CD4-positive, alpha-beta T cell (primary cell): ENCODE measurements around the gene INSL3. TPM values are rescaled to one million over a fixed set of nuclear protein-coding genes. Genes with fewer than 3 reads are reported as not detected.

Source experiments
- ATAC-seq: fragments of 200-7000 bp; cut with Tn5 transposase; one replicate; pipeline ENCODE4 v1.10.0; 2022; ENCODE audit warnings: mild to moderate bottlenecking; ENCODE audit not compliant: poor library complexity
- CTCF ChIA-PET: fragments of 350-600 bp; sonication (Branson Sonifier 250); formaldehyde crosslinking; loops from one replicate; lab custom pipeline; 2021; ENCODE audit warnings: antibody characterized with exemption, inconsistent platforms; lab: Charles Lee
- POLR2A ChIA-PET: fragments of 350-600 bp; sonication (Branson Sonifier 250); formaldehyde crosslinking; loops from one replicate; lab custom pipeline; 2021; ENCODE audit warnings: antibody characterized with exemption, inconsistent platforms; lab: Charles Lee
- DNase-seq, 14 experiments: peaks; one replicate each; pipeline ENCODE4 v3.0.0-alpha.2; 2013 to 2020; ENCODE audit warnings: mixed read lengths in 2 of 14
- H3K27ac ChIP-seq, 2 donors: one replicate each; pipeline versions ENCODE4 v1.5.1 to v1.7.0; 2013; ENCODE audit warnings: low read length in 2 of 2, low read depth in 1 of 2, mild to moderate bottlenecking in 1 of 2
- H3K27me3 ChIP-seq, 2 experiments: 1 replicate in 1 of 2; 2 replicates in 1 of 2; pipeline versions ENCODE4 v1.6.1 to v1.7.0; 2013; ENCODE audit warnings: low read length in 2 of 2, control low read depth in 1 of 2, mild to moderate bottlenecking in 1 of 2, moderate library complexity in 1 of 2; ENCODE audit not compliant: insufficient read depth in 2 of 2, control insufficient read depth in 1 of 2
- H3K36me3 ChIP-seq: one replicate; pipeline ENCODE4 v1.6.1; 2013; ENCODE audit warnings: low read length, control low read depth; ENCODE audit not compliant: insufficient read depth
- H3K4me1 ChIP-seq: one replicate; pipeline ENCODE4 v1.6.1; 2013; ENCODE audit warnings: low read length, control low read depth; ENCODE audit not compliant: insufficient read depth
- H3K4me3 ChIP-seq: one replicate; pipeline ENCODE4 v1.5.1; 2013; ENCODE audit warnings: mild to moderate bottlenecking, low read length, moderate library complexity
- H3K9me3 ChIP-seq, 2 experiments: 1 replicate in 1 of 2; 2 replicates in 1 of 2; pipeline versions ENCODE4 v1.6.1 to v1.7.0; 2013; ENCODE audit warnings: low read length in 2 of 2, mild to moderate bottlenecking in 2 of 2, control low read depth in 1 of 2, moderate library complexity in 1 of 2; ENCODE audit not compliant: control insufficient read depth in 1 of 2, insufficient read depth in 1 of 2
- H3K27ac Mint-ChIP-seq: one replicate; pipeline ENCODE4 v1.8.0; 2020; ENCODE audit warnings: mixed read lengths
- H3K27me3 Mint-ChIP-seq: one replicate; pipeline ENCODE4 v1.8.0; 2021; ENCODE audit warnings: mixed read lengths
- H3K36me3 Mint-ChIP-seq: one replicate; pipeline ENCODE4 v1.8.0; 2021; ENCODE audit warnings: low read depth, mixed read lengths
- H3K4me1 Mint-ChIP-seq: one replicate; pipeline ENCODE4 v1.8.0; 2021; ENCODE audit warnings: low read depth, mixed read lengths
- H3K4me3 Mint-ChIP-seq: one replicate; pipeline ENCODE4 v1.8.0; 2020; ENCODE audit warnings: mild to moderate bottlenecking, mixed read lengths
- H3K9me3 Mint-ChIP-seq: one replicate; pipeline ENCODE4 v1.8.0; 2020; ENCODE audit warnings: mixed read lengths
- CTCF ChIP-seq: fragments of 200-600 bp; IDR thresholded peaks from one replicate; pipeline ENCODE4 v1.8.0; 2022; ENCODE audit warnings: antibody characterized with exemption, mild to moderate bottlenecking
- intact Hi-C, 2 experiments: fragments of 100-400 bp; cut with DNase I in 1 of 2; cut with micrococcal nuclease in 1 of 2; formaldehyde crosslinking; loops; one replicate each; pipeline versions ENCODE4 v1.15.1 to v1.9.0; 2023 to 2025; cut with DNase I, micrococcal nuclease
- total RNA-seq, 174 experiments: library from RNA in 2 of 174; stranded (reverse) in 2 of 174; gene quantifications; one replicate each; pipeline ENCODE4 v1.2.3 and lab custom pipeline; 2021 to 2026

INSL3 gene
- total RNA-seq, 2 experiments from 2014 or later: 7.2 to 7.6 TPM

GRCh38 chr19:17824339-17824738, 3.0 kb upstream of the INSL3 start:
- peak overlapping the region; percentile 17 for H3K27ac Mint-ChIP-seq
- no peaks in the 10 kb centered on the region for H3K9me3 Mint-ChIP-seq
- H3K36me3 Mint-ChIP-seq: peaks cover 50% of the 10 kb centered on the region
- POLR2A ChIA-PET: interaction anchor here (0.7 to 1.2 kb wide), 3 partner anchors 21 to 27 kb away, joined by 3 to 4 read pairs (median 4); partner anchors contain the start of gene JAK3
- DNase-seq: no peak
- Histone ChIP-seq H3K36me3 (peaks cover 39% of the 10 kb centered on the region), H3K27ac (no peak overlapping the region), H3K27me3 (no peaks in the 10 kb centered on the region), H3K4me1 (no peaks in the 10 kb centered on the region), H3K4me3 (no peak overlapping the region), H3K9me3 (no peaks in the 10 kb centered on the region)
- H3K27me3 Mint-ChIP-seq: no peaks in the 10 kb centered on the region
- no peak for TF ChIP-seq CTCF
- intact Hi-C loops: no loop called here
- no peak overlapping the region for H3K4me3 Mint-ChIP-seq
- CTCF ChIA-PET: no interaction called here
- no peak for ATAC-seq
- H3K4me1 Mint-ChIP-seq: peaks cover 3% of the 10 kb centered on the region

GRCh38 chr19:17817668-17818363, 3.5 kb downstream of the INSL3 start:
- H3K9me3 Mint-ChIP-seq: no peaks in the 10 kb centered on the region
- no peak overlapping the region for H3K27ac ChIP-seq
- no peak overlapping the region for H3K27ac Mint-ChIP-seq
- no peak for TF ChIP-seq CTCF
- intact Hi-C loops: no loop called here
- no peaks in the 10 kb centered on the region for H3K27me3 ChIP-seq
- H3K27me3 Mint-ChIP-seq: no peaks in the 10 kb centered on the region
- H3K9me3 ChIP-seq: no peaks in the 10 kb centered on the region
- CTCF ChIA-PET: no interaction called here
- no peak overlapping the region for H3K4me3 ChIP-seq
- POLR2A ChIA-PET: no interaction called here
- no peak for ATAC-seq
- H3K4me1 ChIP-seq: no peaks in the 10 kb centered on the region
- no peak overlapping the region for H3K4me3 Mint-ChIP-seq
- H3K4me1 Mint-ChIP-seq: no peaks in the 10 kb centered on the region
- H3K36me3 ChIP-seq: no peaks in the 10 kb centered on the region
- no peaks in the 10 kb centered on the region for H3K36me3 Mint-ChIP-seq
- no peak for DNase-seq

DNA sequence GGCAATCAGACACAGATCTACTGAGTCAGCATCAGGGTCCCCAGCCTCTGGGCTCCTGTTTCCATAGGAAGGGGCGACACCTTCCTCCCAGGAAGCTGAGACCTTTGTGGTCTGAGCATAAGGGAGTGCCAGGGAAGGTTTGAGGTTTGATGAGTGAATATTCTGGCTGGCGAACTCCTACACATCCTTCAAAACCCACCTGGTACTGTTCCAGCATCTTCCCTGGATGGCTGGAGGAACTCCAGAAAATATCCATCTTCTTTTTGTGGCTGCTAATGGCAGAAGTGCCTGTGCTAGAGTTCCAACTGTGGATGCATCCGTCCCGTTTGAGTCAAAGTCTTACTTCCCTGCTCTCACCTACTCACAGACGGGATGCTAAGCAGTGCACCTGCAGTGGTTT, 9.2 kb downstream of the INSL3 start:
- Mint-ChIP-seq H3K36me3 (no peaks in the 10 kb centered on the region), H3K4me1 (peaks cover 11% of the 10 kb centered on the region), H3K4me3 (no peak overlapping the region), H3K27ac (no peak overlapping the region), H3K9me3 (no peaks in the 10 kb centered on the region), H3K27me3 (no peaks in the 10 kb centered on the region)
- ATAC-seq: no peak
- TF ChIP-seq CTCF: no peak
- H3K27ac ChIP-seq: no peak overlapping the region
- H3K9me3 ChIP-seq: no peaks in the 10 kb centered on the region
- intact Hi-C loops: no loop called here
- ChIA-PET CTCF (no interaction called here), POLR2A (interaction anchor here (1.1 kb wide), 1 partner anchor 36 kb away, joined by 3 read pairs; the partner anchor contains the start of gene JAK3)
- peaks cover 12% of the 10 kb centered on the region for H3K4me1 ChIP-seq
- H3K36me3 ChIP-seq: no peaks in the 10 kb centered on the region
- no peaks in the 10 kb centered on the region for H3K27me3 ChIP-seq
- H3K4me3 ChIP-seq: no peak overlapping the region
- DNase-seq: no peak
